HCT116 (cell line): ENCODE measurements around the gene NPIPA3. TPM values are rescaled to one million over a fixed set of nuclear protein-coding genes. Genes with fewer than 3 reads are reported as not detected.
A peak's percentile ranks its signal among the peaks of the same experiment; 100 is the strongest.
"Not testable (repeated sequence)": the region's sequence is repeated elsewhere in the genome, so short reads cannot be mapped to it uniquely, and the experiment has no call there.

ENCODE experiments used
- ATAC-seq: fragments of 200-7000 bp; cut with Tn5 transposase; 2 replicates; pipeline ENCODE4 v1.9.1; 2020; ENCODE audit warnings: mild to moderate bottlenecking, moderate library complexity
- BruUV-seq: library from RNA; stranded (reverse); fragments of 400-500 nt; replicated peaks from 2 replicates; lab custom pipeline; 2021; lab: Mats Ljungman, UMichigan
- CTCF ChIA-PET: fragments of 300-600 bp; sonication (Branson Sonifier 250); formaldehyde crosslinking; loops from one replicate; lab custom pipeline; 2021; ENCODE audit warnings: antibody characterized with exemption; lab: Charles Lee
- POLR2A ChIA-PET: fragments of 300-600, 350-600 bp; sonication (Branson Sonifier 250); formaldehyde crosslinking; loops from one replicate; lab custom pipeline; 2021; ENCODE audit warnings: antibody characterized with exemption; lab: Charles Lee
- RAD21 ChIA-PET, 2 experiments: fragments of 300-600 bp; sonication (Branson Sonifier 250); formaldehyde crosslinking; loops; one replicate each; lab custom pipeline; 2023; ENCODE audit warnings: low total read pairs in 2 of 2; ENCODE audit not compliant: uncharacterized antibody in 2 of 2, unreplicated experiment in 2 of 2, low non-redundant PET in 1 of 2; lab: Charles Lee
- DNase-seq: peaks from one replicate; pipeline ENCODE4 v3.0.0-alpha.2; 2010; ENCODE audit warnings: low read depth, low spot score
- H2AFZ ChIP-seq: fragments of 200-600 bp; shearing (Covaris generic), sonication (generic); 2 replicates; pipeline ENCODE4 v1.6.1; 2017; ENCODE audit warnings: low read depth, mixed run types, mixed read lengths, antibody characterized with exemption, low read length; ENCODE audit not compliant: poor library complexity, severe bottlenecking
- H3K27ac ChIP-seq: 2 replicates; pipeline ENCODE4 v1.5.1; 2012; ENCODE audit warnings: low read depth, low read length
- H3K27me3 ChIP-seq: fragments of 200-600 bp; sonication (generic); 2 replicates; pipeline ENCODE4 v1.6.1; 2016; ENCODE audit warnings: mixed run types, low read length, mixed read lengths; ENCODE audit not compliant: insufficient read depth
- H3K36me3 ChIP-seq, 2 experiments: fragments of 200-500 bp in 1 of 2; fragments of 200-600 bp in 1 of 2; sonication (Bioruptor generic) in 1 of 2; sonication (generic) in 1 of 2; 2 replicates each; pipeline versions ENCODE4 v1.5.1 to v1.6.1; 2014 to 2016; ENCODE audit warnings: low read length in 2 of 2, inconsistent platforms in 1 of 2, mixed read lengths in 1 of 2, mixed run types in 1 of 2; ENCODE audit not compliant: insufficient read depth in 2 of 2, control insufficient read depth in 1 of 2
- H3K4me1 ChIP-seq, 2 experiments: fragments of 200-600 bp in 1 of 2; sonication (generic) in 1 of 2; 2 replicates each; pipeline versions ENCODE4 v1.5.1 to v1.6.1; 2012 to 2017; ENCODE audit warnings: low read length in 2 of 2, inconsistent platforms in 1 of 2, mild to moderate bottlenecking in 1 of 2, mixed read lengths in 1 of 2, mixed run types in 1 of 2, moderate library complexity in 1 of 2; ENCODE audit not compliant: insufficient read depth in 2 of 2, control insufficient read depth in 1 of 2
- H3K4me2 ChIP-seq: fragments of 200-600 bp; sonication (generic); 2 replicates; pipeline ENCODE4 v1.6.1; 2017; ENCODE audit warnings: mixed run types, low read length, mixed read lengths
- H3K4me3 ChIP-seq, 2 experiments: fragments of 200-600 bp in 1 of 2; sonication (generic) in 1 of 2; replicated peaks in 1 of 2; 2 replicates each; pipeline ENCODE4 v1.5.1; 2011 to 2016; ENCODE audit warnings: low read length in 2 of 2, control low read depth in 1 of 2, low read depth in 1 of 2, mild to moderate bottlenecking in 1 of 2, mixed read lengths in 1 of 2, mixed run types in 1 of 2
- H3K79me2 ChIP-seq: fragments of 200-600 bp; sonication (generic); 2 replicates; pipeline ENCODE4 v1.6.1; 2017; ENCODE audit warnings: mild to moderate bottlenecking, mixed run types, low read length, moderate library complexity, mixed read lengths; ENCODE audit not compliant: insufficient read depth
- H3K9ac ChIP-seq: fragments of 200-600 bp; sonication (generic); 2 replicates; pipeline ENCODE4 v1.6.1; 2016; ENCODE audit warnings: low read length, mixed read lengths
- H3K9me2 ChIP-seq: fragments of 200-600 bp; sonication (generic), shearing (Covaris generic); 2 replicates; pipeline ENCODE4 v1.6.1; 2017; ENCODE audit warnings: mixed run types, mild to moderate bottlenecking, moderate library complexity; ENCODE audit not compliant: insufficient read depth
- H3K9me3 ChIP-seq, 2 experiments: fragments of 200-500 bp in 1 of 2; fragments of 200-600 bp in 1 of 2; sonication (Bioruptor generic) in 1 of 2; sonication (generic) in 1 of 2; 2 replicates each; pipeline ENCODE4 v1.6.1; 2014 to 2017; ENCODE audit warnings: low read length in 2 of 2, mixed read lengths in 2 of 2, inconsistent platforms in 1 of 2, low read depth in 1 of 2, mild to moderate bottlenecking in 1 of 2, mixed run types in 1 of 2, moderate library complexity in 1 of 2; ENCODE audit not compliant: control insufficient read depth in 1 of 2, insufficient read depth in 1 of 2
- H4K20me1 ChIP-seq: fragments of 200-600 bp; sonication (generic), shearing (Covaris generic); 2 replicates; pipeline ENCODE4 v1.6.1; 2017; ENCODE audit warnings: mixed run types, mild to moderate bottlenecking, moderate library complexity; ENCODE audit not compliant: insufficient read depth
- intact Hi-C: fragments of 100-400 bp; cut with micrococcal nuclease; formaldehyde crosslinking; loops from 2 replicates; pipeline ENCODE4 v1.10.0; 2022
- total RNA-seq: library from RNA; stranded (reverse); gene quantifications from one replicate; pipeline ENCODE4 v1.2.1, GENCODE V29; 2021; ENCODE audit not compliant: unreplicated experiment

The NPIPA3 gene
- total RNA-seq, 1 experiment from 2014 or later: 1.6 TPM

DNA sequence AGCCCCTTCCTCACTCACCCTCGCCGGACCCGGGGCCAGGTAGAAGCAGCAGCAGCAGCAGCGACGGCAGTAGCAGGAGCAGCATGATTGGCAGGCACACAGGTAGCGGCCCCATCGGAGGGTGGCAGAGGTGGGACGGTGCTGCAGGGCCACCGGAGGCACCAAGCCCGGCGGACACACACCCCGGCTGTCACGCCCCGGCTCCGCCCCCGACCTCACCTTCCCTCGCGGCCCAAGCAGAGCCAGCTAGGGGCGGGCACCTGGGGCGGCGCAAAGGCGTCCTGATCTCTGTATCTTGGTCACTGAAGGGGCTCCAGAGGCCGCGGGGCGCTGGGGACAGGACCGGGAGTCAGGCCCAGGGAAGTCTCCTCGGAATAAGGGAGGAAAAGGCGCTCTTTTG, 30.0 kb downstream of the NPIPA3 start:
- H3K4me2 ChIP-seq, POLR2A ChIA-PET, H2AFZ ChIP-seq, CTCF ChIA-PET, H3K9me3 ChIP-seq, H3K36me3 ChIP-seq, H3K9me2 ChIP-seq, H3K4me1 ChIP-seq, RAD21 ChIA-PET, H3K79me2 ChIP-seq, H3K27ac ChIP-seq, H3K4me3 ChIP-seq, intact Hi-C loops, BruUV-seq, DNase-seq, H3K27me3 ChIP-seq, H4K20me1 ChIP-seq, H3K9ac ChIP-seq: not testable (repeated sequence)
- ATAC-seq: peak; percentile 96

DNA sequence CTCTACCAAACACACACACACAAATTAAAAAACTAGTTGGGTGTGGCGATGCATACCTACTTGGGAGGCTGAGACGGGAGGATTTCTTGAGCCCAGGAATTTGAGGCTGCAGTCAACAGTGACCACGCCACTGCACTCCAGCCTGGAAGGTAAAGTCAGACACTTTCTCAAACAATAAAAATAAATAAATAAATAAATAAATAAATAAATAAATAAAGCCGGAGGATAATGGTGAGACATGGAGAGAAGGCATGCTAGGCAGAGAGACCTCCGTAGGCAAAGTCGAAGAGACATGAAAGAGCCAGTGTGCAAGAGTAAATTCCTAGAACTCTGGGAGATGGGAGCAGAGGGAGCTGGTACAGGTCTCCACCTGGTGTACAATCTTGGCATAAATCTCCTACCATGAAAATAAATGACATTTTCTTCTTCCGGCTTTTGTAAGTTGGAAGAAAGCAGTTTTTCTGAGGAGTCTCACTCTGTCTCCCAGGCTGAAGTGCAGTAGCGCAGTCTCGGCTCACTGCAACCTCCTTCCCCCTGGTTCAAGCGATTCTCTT, 37.7 kb downstream of the NPIPA3 start:
- H3K9ac ChIP-seq, POLR2A ChIA-PET, intact Hi-C loops, H3K4me1 ChIP-seq, H3K4me3 ChIP-seq, H3K9me2 ChIP-seq, H3K27ac ChIP-seq, DNase-seq, H2AFZ ChIP-seq, H3K27me3 ChIP-seq, H4K20me1 ChIP-seq, BruUV-seq, H3K4me2 ChIP-seq, CTCF ChIA-PET, RAD21 ChIA-PET, H3K79me2 ChIP-seq, H3K9me3 ChIP-seq, H3K36me3 ChIP-seq: not testable (repeated sequence)
- ATAC-seq: peak; percentile 56

DNA sequence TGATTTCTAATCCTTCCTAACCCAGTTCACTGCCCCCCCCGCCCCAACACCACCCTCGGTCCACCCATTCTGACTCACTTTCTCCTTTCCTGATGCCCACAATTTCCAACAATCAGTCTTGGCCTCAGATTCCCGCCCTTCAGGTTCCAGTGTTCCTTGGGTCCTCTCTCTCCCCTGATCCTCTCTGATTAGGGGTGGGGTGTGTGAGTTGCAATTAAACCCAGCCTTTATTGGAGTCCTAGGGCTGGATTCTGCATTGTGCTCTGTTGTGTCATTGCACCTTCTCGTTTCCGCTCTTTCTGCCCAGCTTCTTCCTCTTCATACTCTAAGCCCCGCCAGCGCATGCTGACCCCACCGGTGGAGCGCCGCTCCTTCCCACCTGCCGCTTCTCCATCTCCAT, 38.6 kb downstream of the NPIPA3 start:
- H3K27me3 ChIP-seq, H3K9ac ChIP-seq, H4K20me1 ChIP-seq, H3K9me2 ChIP-seq, POLR2A ChIA-PET, H3K9me3 ChIP-seq, H3K36me3 ChIP-seq, DNase-seq, H3K4me1 ChIP-seq, H3K27ac ChIP-seq, H3K79me2 ChIP-seq, BruUV-seq, H3K4me3 ChIP-seq, H3K4me2 ChIP-seq, intact Hi-C loops, CTCF ChIA-PET, H2AFZ ChIP-seq, RAD21 ChIA-PET: not testable (repeated sequence)
- 0 out of 2 replicates have a peak, but pooled peaks have one; percentile 7 for ATAC-seq

DNA sequence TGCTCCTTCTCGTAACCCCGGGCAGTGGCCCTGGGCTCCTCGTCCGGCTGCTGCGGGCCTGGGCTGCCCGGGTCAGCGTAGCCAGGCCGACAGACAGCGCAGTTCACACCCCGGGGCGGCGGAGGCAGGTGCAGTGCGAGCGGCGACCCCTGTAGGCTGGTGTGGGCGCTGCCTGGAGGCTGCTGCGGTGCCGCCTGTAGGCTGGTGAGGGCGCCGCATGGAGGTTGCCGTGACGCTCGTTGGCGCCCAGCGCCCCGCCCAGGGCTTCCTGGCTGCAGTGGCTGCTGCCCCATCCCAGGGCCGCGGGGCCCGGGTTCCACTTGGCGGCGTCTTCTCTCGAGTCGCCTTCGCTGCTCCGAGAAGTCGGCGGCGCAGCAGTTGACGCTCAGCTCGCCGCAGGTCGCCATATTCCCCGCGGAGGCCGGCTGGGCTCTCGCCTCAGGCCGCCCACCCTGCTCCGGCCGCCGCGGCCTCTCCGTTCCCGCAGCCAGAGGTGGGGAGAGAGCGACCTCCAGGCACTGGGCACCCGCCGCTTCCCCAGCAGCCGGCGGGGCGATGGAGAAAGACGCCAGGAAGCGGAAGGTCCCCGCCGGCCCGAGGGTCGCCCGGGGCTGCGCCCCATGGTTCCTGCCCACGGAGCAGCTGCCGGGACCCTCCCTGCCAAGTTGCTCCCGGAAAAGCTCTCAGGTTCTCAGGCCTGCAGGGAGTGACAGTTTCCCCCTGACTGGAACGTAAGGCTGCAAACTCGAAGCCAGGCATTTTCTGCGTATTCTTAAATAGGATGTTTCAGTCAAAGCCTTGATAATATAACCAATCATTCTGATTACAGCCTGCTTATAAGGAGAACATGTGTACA, 39.3 kb downstream of the NPIPA3 start, which contains the start of gene NPIPA2:
Gene NPIPA2, plus strand, starts transcription at position 261 of the 856 bp plus-strand sequence. CDS start 5,533 bp downstream, outside the sequence.
- H4K20me1 ChIP-seq, H3K79me2 ChIP-seq, H3K9ac ChIP-seq, H3K27me3 ChIP-seq, H3K9me2 ChIP-seq, H3K4me2 ChIP-seq, intact Hi-C loops, H3K4me3 ChIP-seq, H3K36me3 ChIP-seq, DNase-seq, H3K9me3 ChIP-seq, CTCF ChIA-PET, POLR2A ChIA-PET, H3K4me1 ChIP-seq, H3K27ac ChIP-seq, H2AFZ ChIP-seq, BruUV-seq, RAD21 ChIA-PET: not testable (repeated sequence)
- peak; percentile 97 for ATAC-seq
